Measurements from ENCODE around the gene ZDHHC12.

GRCh38 chr9:128723352-128723865 is 518 bp downstream of the ZDHHC12 start:
- TF ChIP-seq, protein P1, sequence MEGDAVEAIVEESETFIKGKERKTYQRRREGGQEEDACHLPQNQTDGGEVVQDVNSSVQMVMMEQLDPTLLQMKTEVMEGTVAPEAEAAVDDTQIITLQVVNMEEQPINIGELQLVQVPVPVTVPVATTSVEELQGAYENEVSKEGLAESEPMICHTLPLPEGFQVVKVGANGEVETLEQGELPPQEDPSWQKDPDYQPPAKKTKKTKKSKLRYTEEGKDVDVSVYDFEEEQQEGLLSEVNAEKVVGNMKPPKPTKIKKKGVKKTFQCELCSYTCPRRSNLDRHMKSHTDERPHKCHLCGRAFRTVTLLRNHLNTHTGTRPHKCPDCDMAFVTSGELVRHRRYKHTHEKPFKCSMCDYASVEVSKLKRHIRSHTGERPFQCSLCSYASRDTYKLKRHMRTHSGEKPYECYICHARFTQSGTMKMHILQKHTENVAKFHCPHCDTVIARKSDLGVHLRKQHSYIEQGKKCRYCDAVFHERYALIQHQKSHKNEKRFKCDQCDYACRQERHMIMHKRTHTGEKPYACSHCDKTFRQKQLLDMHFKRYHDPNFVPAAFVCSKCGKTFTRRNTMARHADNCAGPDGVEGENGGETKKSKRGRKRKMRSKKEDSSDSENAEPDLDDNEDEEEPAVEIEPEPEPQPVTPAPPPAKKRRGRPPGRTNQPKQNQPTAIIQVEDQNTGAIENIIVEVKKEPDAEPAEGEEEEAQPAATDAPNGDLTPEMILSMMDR (IDR thresholded peaks at IDR 0.05): no peak
- TF ChIP-seq POLR2A (IDR thresholded peaks at IDR 0.05) (no peak), EP300 (IDR thresholded peaks at IDR 0.05) (no peak), POLR2AphosphoS5 (IDR thresholded peaks at IDR 0.05) (no peak)
